GM18517 (cell line): ENCODE results near the gene MBTPS1.

Experiments used
- ATAC-seq: cut with Tn5 transposase; IDR thresholded peaks from one replicate; pipeline ENCODE4 v1.9.1; 2021; ENCODE audit warnings: mild to moderate bottlenecking, moderate library complexity; ENCODE audit not compliant: unreplicated experiment

The MBTPS1 gene

DNA sequence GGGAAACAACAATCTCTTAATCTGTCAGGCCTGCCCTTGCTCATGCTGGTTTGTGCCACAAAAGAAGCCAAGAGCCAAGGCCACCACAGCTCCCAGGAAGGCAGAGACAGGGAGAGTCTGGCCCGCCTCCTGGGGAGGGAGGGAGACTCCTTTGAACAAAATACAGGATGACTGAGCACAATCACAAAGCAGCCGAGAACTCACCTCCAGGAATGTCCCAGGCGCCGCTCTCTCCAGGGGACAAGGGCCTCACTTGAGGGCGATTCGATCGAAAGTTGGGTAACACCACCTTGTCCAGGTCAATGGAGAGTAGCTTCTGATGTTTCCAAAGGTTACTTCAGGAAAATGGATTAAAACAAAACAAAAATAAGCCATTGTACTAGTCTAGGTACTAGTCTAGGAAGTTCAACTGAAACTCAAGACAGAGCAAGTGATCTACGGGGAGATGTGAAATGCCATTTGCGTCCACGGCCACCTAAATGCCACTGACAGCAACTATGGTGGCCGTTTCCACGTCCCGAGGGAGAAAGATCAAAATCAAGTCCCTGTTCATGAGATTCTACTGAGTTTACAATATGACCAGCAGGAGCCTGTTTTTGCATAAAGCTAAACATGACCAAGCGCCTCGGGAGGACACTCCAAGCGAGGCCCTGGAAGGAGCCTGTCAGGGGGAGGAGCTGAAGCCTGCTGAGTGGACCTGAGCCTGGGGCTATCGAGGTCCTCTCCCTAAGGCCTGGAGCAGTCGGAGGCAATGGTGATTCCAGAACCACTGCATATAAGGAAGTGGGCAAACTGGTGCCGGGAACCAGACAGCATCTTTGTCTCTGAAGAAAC, 60.7 kb downstream of the MBTPS1 start:
- no peak for ATAC-seq

DNA sequence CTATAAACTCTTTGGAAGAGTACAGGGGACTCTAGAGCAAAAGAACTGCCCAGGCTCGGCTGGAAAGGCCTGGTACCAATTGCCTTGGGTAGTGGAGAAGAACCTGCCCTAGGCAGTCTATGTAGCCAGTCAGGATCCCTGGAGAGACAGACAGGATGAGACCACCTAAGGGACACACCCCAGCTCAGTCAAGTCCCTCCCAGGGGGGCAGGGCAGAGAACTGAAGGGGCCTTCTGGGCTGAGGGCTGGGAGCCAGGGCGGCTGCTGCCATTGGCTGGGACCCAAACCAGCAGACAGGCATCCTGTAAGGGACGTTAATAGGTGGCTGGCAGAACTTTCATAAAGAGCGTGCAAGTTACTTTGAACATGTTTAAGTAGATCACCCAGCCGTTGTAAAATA, 61.4 kb downstream of the MBTPS1 start:
- no peak for ATAC-seq

DNA sequence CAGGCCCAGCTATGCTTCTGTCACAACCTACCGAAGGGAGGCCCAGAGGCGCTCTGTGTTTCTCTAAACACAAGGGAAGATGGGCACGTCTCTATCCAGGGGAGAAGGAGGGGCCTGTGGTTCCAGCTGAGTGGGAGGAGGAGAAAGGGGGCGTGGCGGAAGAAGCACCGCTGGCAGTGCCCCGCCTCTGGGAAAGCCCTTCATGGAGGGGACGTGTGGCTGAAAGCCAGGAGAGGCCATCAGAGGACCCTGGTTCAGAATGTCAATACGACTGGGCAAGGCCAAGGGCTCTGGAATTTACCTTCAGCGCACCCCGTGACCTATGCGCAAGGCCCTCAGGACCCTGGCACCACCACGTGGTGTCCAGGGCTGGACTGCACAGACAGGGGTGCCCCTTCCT, 61.8 kb downstream of the MBTPS1 start:
- no peak for ATAC-seq

DNA sequence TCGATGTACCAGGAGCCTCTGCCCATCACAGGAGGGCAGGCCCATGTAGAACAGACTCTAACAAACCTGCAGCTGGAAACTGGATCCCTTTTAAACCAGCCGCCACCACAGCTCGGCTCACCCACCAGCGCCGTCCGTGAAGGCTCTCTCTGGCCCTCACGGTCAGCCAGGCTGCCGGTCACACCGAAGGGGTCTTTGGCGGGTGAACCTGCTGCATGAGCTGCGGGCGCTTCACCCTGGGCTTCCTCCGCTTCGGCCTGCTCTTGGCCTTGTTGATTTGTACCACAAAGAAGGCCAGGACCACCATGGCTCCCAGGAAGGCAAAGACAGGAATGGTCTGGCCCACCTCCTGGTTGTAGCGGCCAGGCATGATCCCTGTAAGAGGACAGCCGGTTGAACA, 62.5 kb downstream of the MBTPS1 start:
- no peak for ATAC-seq

DNA sequence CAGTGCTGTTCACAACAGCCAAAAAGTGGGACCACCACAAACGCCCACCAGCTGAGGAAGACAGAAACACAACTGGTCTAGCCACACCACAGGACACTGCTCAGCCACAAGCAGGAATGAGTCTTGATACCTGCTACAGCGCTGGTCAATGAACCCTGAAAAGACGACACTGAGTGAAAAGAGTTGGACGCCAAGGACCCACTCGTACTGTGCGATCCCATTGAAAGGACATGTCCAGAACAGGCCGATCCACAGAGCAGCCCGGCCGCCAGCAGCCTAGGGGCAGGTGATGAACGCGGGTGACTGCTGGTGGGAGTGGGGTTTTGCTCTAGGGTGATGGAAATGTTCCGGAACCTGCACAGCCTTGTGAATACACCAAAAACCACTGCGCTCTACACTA, 63.5 kb downstream of the MBTPS1 start:
- ATAC-seq, result no peak

DNA sequence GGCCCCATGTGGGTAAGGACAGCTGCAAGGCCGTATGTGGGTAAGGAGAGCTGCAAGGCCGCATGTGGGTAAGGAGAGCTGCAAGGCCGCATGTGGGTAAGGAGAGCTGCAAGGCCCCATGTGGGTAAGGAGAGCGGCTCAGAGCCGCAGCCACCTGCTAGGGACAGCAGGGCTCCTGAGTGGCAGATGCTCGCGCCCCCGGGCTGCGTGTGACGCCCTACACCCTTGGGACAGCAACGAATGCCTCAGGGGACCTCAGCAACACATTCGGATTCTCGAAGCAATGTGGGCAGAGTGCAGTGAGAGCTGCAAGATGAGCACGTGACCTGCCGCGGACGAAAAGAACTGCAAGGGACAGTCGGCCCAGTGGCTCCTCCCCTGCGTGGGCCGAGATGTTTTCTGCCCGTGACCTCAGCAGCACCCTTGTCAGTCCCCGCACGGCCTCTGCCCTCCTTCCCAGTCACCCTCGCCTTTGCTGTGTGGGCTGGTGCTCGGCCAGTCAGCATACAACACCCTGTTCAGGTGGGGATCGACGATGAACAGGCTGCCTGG, 64.6 kb downstream of the MBTPS1 start:
- no peak for ATAC-seq

DNA sequence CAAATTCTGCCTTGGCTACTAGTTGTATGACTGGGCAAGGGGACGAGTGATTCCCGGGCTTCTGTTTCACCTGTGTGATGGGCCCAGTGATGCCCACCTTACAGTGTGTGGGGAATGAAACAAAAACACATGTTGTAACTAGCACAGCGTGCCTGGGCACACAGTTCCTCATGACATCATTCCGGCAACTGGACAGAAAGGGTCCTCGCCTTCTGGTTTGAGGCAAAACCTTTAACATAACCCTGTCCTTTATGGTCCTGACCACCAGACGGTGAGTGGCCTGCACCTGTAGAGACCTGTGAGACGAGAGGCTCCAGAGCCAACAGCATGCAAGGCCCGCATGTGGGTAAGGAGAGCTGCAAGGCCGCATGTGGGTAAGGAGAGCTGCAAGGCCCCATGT, 66.4 kb downstream of the MBTPS1 start:
- no peak for ATAC-seq

DNA sequence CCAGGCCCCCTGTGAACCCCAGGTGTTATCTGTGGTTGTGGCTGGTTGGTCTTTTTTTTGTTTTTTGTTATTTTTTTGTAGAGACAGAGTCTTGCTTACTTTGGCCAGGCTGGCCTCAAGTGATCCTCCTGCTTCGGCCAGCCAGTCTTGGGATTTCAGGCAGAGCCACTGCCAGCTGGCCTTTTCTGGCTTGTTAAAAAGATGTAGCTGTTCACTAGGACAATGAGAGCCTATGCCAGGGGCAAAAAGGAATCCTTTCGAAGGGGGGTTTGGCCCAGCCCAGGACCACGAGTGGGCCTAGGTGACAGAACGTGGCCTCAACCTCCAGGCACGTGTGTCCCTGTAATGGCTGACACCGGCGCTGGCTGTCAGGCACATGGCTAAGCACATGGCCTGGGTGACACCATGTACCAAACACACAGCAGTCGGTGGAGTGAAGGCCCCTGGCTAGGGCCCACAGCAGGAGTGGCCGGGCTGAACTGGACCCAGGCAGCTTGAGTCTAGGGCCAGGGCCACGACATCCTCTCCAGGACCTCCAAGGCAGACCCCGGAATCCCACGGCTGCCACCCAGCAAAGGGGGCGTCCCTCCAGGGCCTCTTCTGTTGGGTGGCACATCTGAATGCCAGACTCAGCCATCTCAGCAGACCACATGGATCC, 67.2 kb downstream of the MBTPS1 start:
- no peak for ATAC-seq

DNA sequence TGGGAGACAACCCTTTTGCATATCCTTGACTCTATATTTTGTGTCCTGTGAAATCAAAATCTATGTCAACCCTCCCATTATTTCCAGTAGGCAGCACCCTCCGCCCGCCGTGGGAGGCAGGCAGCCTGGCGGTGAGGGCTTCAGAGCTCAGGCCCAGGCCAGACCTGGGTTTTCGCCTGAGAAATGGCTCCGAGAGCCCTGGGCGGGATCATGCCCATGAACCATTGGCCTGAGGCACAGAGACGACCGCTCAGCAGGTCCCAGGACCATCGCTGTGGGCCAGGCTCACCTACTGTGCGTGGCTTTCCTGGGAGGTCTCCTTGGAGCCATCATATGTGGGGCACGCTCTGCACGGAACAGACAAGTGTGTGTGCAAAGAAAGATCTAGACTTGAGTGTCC, 67.9 kb downstream of the MBTPS1 start:
- no peak for ATAC-seq

DNA sequence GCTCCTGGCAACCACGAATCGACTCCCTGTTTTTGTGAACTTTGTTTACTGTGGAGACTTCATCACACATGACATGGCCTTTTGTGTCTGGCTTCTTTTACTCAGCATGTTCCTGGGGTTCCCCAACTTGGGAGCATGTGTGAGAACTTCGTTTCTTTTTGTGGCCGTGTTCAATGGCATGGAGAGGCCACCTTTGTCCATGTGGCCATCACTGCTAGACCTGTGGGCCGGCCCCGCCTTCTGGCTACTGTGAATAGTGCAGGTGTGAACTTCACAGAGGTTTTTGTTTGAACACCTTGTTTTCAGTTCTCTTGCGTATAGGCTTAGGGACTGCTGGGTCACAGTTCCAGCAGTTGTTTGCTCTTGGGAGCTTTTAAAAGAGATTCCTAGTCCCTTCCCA, 68.5 kb downstream of the MBTPS1 start:
- ATAC-seq, result no peak

DNA sequence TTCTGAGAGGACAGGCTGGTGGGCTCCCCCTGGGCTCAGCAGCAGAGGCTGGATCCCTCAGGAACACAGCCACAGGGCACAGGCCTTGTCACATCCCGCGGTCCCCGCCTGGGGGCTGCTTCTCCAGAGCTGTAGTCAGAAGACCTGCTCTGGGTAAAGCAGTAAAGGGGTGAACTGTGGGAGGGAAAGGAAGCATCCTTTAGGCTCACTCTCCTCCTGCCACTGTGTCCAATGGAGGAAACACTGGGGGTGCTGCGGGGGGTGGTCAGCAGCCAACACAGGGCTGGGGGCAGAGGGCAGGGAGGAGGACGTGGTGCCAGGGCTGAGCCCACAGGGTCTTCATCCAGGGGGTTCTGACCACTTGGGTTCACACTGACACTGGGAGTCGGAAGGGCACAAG, 69.1 kb downstream of the MBTPS1 start:
- no peak for ATAC-seq

DNA sequence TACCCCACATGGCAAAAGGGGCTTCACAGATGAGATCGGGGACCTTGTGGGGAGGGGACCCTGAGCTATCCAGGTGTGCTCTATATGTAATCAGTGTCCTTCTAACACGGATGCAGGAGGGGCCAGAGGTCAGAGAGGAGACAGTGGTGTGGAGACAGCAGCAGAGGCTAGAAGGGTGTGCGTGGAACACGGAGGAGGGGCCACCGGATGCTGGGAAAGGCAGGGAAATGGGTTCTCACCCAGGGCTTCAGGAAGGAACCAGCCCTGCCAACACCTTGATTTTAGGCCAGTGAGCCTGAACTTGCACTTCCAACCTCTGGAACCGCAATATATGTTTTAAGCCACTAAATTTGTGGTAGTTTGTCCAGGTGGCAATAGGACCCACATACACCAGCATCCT, 69.5 kb downstream of the MBTPS1 start:
- ATAC-seq, result no peak

DNA sequence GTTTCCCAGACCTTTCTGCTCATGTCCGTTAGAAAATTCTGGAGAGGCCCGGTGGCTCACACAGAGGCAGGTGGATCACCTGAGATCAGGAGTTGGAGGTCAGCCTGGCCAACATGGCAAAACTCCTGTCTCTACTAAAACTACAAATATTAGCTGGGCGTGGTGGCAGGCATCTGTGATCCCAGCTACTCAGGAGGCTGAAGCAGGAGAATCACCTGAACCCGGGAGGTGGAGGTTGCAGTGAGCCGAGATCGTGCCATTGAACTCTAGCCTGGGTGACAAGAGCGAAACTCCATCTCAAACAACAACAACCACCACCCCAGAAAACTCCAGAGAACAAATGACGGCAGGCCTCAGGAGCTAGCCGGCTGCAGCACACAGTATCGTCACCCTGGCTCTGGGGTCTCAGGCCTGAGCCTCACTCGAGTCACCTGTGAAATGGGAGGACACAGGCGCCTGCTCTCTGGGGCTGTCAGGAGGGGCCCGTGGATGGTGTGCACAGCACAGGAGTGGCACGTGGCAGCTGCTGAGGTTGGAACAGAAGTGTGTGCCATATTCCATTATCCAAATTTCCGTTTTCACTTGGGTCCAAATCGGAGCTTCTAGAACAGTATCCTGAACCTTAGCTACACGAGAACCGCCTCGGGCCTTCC, 70.8 kb downstream of the MBTPS1 start:
- no peak for ATAC-seq

DNA sequence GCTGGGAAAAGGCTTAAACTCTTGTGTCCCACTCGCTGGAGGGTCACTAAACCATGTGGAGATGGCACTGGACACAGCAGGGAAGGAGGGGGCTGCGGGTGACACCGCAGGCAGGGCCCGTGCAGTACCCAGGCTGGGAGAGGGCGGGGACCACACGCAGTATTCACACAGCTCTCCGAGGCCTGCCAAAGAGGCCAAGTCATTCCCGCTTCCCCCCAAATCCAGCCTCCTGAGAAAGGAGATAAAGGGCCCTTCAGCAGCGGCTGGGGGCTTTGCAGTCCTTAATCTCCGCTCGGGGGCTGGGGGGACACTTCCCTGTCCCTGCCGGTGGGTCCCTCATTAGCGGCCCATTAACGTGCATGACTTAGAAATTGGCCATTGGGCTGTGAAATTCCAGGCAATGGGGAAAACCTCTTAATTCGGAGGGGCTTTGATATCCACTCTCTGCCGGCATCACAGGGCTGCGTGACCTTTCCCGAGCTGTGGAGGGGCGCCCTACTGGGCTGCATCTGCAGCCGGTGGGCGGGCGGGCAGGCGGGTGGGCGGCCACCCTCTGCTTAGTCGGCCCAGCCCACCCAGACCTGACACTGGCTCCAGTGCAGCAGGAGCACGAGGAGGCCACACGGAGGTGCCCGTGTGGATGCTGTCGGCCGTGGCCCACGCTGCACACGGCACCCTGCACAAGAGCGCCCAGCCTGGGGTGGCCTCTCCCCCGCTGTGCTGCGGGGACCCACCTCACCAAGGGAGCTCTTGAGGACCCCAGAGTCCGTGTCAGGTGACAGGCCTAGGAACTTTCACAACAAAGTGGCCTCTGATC, 71.5 kb downstream of the MBTPS1 start:
- no peak for ATAC-seq

DNA sequence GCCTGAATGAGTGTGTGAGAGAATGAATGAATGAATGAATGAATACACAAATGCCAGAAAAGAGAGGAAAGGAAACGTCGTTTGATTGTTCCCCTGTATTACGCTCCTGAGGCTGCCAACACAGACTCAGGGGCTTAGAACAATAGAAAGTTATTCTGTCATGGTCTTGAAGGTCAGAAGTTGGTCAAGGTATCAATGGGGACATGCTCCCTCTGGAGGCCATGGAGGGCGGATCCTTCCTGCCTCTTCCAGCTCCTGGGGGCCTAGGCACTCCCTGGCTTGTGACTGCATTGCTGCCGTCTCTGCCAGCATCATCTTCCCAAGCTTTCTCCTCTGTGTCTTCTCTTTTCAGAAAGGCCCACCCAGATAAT, 72.6 kb downstream of the MBTPS1 start:
- ATAC-seq, result no peak

DNA sequence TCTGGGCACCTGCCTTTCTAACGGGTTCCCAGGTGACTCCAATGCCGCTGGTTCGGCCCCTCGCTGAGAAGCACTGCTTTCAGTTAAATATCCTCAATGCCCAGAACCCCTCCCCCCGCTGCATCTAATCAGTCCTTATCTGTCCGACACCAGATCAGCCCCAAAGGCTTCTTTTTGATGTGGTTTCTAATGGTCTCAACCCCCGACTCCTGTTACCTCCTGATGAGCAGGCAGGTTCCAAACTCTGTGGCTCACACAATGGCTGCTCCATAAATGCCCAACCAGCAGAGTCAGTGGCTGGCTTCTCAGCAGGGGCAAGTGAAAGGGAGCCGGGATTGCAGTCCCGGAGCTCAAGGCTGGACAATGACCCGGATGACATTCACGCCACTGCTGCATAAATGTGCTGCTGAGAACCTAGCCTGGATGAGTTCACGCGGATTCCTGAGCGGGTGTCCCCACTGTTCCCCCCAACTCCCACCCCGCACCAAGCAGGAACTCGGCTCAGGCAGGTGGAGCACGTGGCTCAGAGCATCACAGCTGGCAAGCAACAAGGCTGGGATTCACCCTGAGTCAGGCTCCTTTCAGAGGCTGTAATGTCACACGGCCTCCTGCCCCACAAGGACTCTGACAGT, 73.1 kb downstream of the MBTPS1 start:
- ATAC-seq, result no peak

DNA sequence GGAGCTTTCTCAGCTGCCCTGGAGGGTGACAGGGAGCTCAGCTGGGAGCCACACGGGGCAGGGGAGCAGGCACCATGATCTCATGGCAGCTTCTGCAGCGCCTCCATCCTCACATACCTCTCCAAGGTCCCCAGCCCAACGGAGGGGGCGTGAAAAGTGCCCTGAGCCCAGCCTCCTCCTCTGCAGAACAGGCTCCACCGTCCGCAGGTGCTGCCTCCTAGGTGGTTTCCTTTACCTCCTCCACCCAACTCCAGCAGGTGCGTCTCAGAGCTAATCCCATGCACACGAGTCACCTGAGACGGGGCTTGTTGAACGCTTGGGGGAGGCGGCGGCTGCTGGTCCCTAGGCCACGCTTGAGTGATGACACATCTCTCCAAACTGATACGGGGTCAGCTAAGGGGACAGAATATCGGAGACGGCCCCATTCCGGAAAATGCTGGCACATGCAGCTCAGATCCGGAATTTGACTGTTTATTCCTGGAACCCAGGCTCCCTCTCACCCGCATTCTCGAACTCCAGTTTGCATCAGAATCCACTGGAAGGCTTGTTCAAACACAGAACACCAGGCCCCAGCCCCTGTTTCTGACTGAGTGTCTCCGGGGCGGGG, 73.8 kb downstream of the MBTPS1 start:
- no peak for ATAC-seq

DNA sequence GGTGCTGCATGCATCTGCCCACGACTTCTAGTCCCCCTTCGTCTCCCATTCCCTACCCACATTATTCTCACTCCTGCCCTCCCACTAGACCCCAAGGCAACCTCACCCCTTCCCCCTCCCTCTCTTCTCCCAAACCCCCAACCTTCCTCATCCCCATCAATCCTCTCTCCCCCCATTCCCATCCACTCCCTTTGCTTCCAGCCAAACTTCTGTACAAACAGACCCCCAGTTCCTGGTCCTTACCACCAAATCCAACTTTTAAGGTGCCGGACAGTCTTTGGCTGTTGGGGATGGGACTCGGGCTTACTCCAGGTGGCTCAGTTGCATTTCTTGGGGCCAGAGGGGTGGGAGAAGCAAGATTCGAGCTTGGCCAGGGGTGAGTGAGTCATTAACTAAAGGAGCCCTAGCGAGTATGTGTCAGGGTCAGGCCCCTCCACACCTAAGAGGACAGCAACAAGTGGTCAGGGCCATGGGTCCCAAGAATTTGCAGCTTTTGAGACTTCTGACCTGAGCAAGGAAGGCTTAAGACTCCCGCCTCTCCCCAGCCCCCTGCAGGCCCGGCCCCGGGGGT, 74.3 kb downstream of the MBTPS1 start, which contains the start of gene SLC38A8:
TSS of gene SLC38A8 (minus strand) at position 488 of the 571 bp plus-strand sequence. CDS start 638 bp downstream, outside the sequence.
- no peak for ATAC-seq

DNA sequence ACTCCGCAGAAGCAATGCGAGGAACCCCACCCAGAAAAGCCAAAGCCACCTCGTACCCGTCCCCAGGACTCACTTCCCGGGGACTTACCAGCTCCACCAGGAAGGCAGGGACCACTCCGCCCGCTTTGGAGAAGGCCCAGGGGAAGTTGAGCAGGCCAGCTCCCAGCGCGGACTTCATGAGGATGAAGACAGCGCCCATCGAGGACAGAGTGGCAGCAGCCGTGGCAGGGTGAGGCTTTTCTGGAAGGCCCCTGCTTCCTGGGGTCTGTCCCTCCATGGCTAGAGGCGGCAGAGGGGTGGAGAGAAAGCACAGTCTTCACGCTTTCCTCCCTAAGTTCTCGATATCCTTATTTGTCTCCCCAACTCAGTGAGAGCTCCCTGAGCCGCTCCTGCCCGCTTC, 74.9 kb downstream of the MBTPS1 start:
- ATAC-seq, result no peak
